Measurements from ENCODE around the gene MRPS6. TPM values are rescaled to one million over a fixed set of nuclear protein-coding genes. Genes with fewer than 3 reads are reported as not detected.

The MRPS6 gene
- total and polyA plus RNA-seq, 2 experiments from 2014 or later = 54.9 to 201 TPM

DNA sequence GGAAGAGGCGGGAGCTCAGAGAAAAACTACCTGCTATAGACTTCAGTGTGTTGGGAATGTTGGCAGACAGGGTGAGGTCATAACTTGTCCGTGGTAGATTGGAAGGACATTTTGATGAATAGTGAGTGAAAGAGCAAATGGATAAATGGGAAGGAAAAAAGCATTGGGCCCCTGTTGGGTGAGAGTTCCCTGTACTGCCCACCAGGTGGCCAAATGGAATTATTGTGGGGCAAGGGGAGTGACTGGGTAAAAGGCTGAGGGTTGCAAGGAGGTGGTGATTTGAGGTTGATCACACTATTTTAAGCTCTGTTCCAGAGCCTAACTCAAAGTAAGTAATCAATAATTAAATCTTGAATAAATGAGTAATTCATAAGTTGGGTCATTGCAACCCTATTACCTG, 60.4 kb downstream of the MRPS6 start:
- H3K9me3 ChIP-seq (ENCODE audit: low read depth) = no peaks in the 10 kb centered on the region
- H3K9me2 ChIP-seq (replicated peaks; ENCODE audit: insufficient read depth) = no peaks in the 10 kb centered on the region
- WGBS (ENCODE audit: low lambda C conversion rate, missing lambda C conversion rate) = 85% methylated on average over 2 of the region's 2 CpGs
- H3K4me3 ChIP-seq = no peak overlapping the region
- no peaks in the 10 kb centered on the region for H3K27me3 ChIP-seq
- H3K79me2 ChIP-seq = peaks cover 77% of the 10 kb centered on the region
- TF ChIP-seq, protein P1, sequence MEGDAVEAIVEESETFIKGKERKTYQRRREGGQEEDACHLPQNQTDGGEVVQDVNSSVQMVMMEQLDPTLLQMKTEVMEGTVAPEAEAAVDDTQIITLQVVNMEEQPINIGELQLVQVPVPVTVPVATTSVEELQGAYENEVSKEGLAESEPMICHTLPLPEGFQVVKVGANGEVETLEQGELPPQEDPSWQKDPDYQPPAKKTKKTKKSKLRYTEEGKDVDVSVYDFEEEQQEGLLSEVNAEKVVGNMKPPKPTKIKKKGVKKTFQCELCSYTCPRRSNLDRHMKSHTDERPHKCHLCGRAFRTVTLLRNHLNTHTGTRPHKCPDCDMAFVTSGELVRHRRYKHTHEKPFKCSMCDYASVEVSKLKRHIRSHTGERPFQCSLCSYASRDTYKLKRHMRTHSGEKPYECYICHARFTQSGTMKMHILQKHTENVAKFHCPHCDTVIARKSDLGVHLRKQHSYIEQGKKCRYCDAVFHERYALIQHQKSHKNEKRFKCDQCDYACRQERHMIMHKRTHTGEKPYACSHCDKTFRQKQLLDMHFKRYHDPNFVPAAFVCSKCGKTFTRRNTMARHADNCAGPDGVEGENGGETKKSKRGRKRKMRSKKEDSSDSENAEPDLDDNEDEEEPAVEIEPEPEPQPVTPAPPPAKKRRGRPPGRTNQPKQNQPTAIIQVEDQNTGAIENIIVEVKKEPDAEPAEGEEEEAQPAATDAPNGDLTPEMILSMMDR (IDR thresholded peaks at IDR 0.05; ENCODE audit: poor library complexity) = no peak
- no peak for TF ChIP-seq EZH2phosphoT487 (IDR thresholded peaks at IDR 0.05; ENCODE audit: low read depth, severe bottlenecking, unreplicated experiment)
- no peak overlapping the region for H3K4me2 ChIP-seq
- no peaks in the 10 kb centered on the region for H3K36me3 ChIP-seq (replicated peaks; ENCODE audit: insufficient read depth, low read depth)
- DNase-seq (ENCODE audit: low spot score) = no peak
- H3K27ac ChIP-seq = no peak overlapping the region
- H3K4me1 ChIP-seq (ENCODE audit: insufficient read depth) = peaks cover 31% of the 10 kb centered on the region
- H4K20me1 ChIP-seq (ENCODE audit: insufficient read depth, poor library complexity, severe bottlenecking) = no peaks in the 10 kb centered on the region
- H2AFZ ChIP-seq = no peak overlapping the region

DNA sequence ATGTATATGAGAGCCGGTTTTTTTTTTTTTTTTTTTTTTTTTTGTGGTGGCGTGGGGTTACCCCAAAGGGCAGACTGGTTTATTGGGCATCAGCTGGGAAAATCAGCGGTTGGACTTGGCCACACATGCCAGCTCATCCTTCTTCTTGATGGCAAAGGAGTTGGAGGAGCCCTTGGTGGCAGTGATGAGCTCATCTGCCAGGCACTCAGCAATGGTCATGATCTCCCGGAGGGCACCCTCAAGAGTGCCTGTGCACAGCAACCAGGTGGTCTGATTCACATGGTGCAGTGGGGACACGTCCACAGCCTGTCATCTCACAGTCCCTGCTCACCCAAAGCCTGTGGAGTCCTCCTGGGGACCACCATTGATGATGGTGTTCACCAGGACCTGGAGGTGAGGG, 62.0 kb downstream of the MRPS6 start:
- Histone ChIP-seq H3K27ac (no peak overlapping the region), H3K4me1 (ENCODE audit: insufficient read depth) (peaks cover 18% of the 10 kb centered on the region), H3K9me2 (replicated peaks; ENCODE audit: insufficient read depth) (no peaks in the 10 kb centered on the region), H4K20me1 (ENCODE audit: insufficient read depth, poor library complexity, severe bottlenecking) (no peaks in the 10 kb centered on the region), H3K36me3 (replicated peaks; ENCODE audit: insufficient read depth, low read depth) (no peaks in the 10 kb centered on the region), H3K4me3 (no peak overlapping the region), H3K4me2 (no peak overlapping the region), H3K27me3 (no peaks in the 10 kb centered on the region), H3K79me2 (peaks cover 88% of the 10 kb centered on the region), H2AFZ (no peak overlapping the region), H3K9me3 (ENCODE audit: low read depth) (no peaks in the 10 kb centered on the region)
- TF ChIP-seq EZH2 (IDR thresholded peaks at IDR 0.05; ENCODE audit: borderline replicate concordance) = no peak
- TF ChIP-seq, protein P1 (IDR thresholded peaks at IDR 0.05; ENCODE audit: poor library complexity) = no peak
- TF ChIP-seq EZH2phosphoT487 (IDR thresholded peaks at IDR 0.05; ENCODE audit: low read depth, severe bottlenecking, unreplicated experiment) = no peak
- WGBS (ENCODE audit: low lambda C conversion rate, missing lambda C conversion rate) = 99% methylated on average over 5 of the region's 5 CpGs
- DNase-seq (ENCODE audit: low spot score) = no peak

DNA sequence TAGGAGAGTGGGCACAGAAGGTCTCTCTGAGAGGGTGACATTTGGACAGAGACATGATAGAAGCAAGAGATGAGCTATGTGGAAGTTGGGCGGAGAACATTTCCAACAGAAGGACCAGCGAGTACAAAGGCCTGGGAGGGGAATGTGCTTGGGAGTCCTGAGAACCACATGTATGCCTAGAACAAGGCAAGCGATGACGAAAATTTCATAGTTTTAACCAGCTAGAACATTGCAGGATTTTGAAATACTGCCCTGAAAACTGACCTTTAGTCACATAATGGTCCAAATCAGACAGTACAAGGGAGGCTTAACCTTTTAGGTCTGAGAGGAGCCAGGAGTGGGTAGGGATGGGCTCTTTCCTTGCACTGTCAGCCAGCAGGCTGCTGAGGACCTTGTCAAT, 68.0 kb downstream of the MRPS6 start:
- Histone ChIP-seq H3K9me2 (replicated peaks; ENCODE audit: insufficient read depth) (no peaks in the 10 kb centered on the region), H3K9me3 (ENCODE audit: low read depth) (no peaks in the 10 kb centered on the region), H4K20me1 (ENCODE audit: insufficient read depth, poor library complexity, severe bottlenecking) (no peaks in the 10 kb centered on the region), H3K4me2 (no peak overlapping the region), H3K27ac (no peak overlapping the region), H3K4me1 (ENCODE audit: insufficient read depth) (no peaks in the 10 kb centered on the region), H3K27me3 (no peaks in the 10 kb centered on the region), H3K4me3 (no peak overlapping the region), H2AFZ (no peak overlapping the region), H3K79me2 (peaks cover 68% of the 10 kb centered on the region), H3K36me3 (replicated peaks; ENCODE audit: insufficient read depth, low read depth) (no peaks in the 10 kb centered on the region)
- no peak for DNase-seq (ENCODE audit: low spot score)
- TF ChIP-seq, protein P1 (IDR thresholded peaks at IDR 0.05; ENCODE audit: poor library complexity) = no peak
- TF ChIP-seq EZH2phosphoT487 (IDR thresholded peaks at IDR 0.05; ENCODE audit: low read depth, severe bottlenecking, unreplicated experiment) (no peak), EZH2 (IDR thresholded peaks at IDR 0.05; ENCODE audit: borderline replicate concordance) (no peak)
- 99% methylated on average over 4 of the region's 4 CpGs for WGBS (ENCODE audit: low lambda C conversion rate, missing lambda C conversion rate)

DNA sequence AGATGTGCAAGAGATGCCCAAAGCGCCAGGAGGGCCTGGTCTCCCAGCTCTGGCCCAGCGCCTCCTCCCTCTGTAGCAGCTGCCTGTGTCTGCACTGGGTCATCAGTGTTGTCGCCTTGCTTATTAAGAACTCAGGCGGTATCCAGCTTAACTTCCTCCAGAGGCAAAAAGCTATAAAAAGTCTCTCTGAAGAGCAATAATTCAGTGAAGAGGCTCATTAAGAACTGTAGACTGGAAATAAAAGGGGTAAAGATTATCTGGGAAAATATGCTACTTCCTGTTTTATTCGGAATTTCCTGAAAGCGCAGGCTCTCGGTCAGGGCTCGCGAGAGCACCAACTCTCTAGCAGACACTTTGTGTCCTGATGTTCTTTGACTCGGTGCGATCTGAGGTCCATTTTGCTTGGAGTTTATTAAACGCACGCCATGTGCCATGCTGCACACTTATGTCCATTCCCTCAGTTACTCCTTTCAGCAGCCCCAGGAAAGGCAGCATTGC, 70.4 kb downstream of the MRPS6 start:
- TF ChIP-seq EZH2phosphoT487 (IDR thresholded peaks at IDR 0.05; ENCODE audit: low read depth, severe bottlenecking, unreplicated experiment) (no peak), EZH2 (IDR thresholded peaks at IDR 0.05; ENCODE audit: borderline replicate concordance) (no peak)
- TF ChIP-seq, protein P1 (IDR thresholded peaks at IDR 0.05; ENCODE audit: poor library complexity) = no peak
- H3K9me2 ChIP-seq (replicated peaks; ENCODE audit: insufficient read depth) = no peaks in the 10 kb centered on the region
- H3K4me2 ChIP-seq = no peak overlapping the region
- no peak for DNase-seq (ENCODE audit: low spot score)
- no peaks in the 10 kb centered on the region for H4K20me1 ChIP-seq (ENCODE audit: insufficient read depth, poor library complexity, severe bottlenecking)
- peaks cover 52% of the 10 kb centered on the region for H3K79me2 ChIP-seq
- peaks cover 16% of the 10 kb centered on the region for H3K4me1 ChIP-seq (ENCODE audit: insufficient read depth)
- H3K4me3 ChIP-seq = no peak overlapping the region
- 90% methylated on average over 13 of the region's 13 CpGs for WGBS (ENCODE audit: low lambda C conversion rate, missing lambda C conversion rate)
- H3K9me3 ChIP-seq (ENCODE audit: low read depth) = no peaks in the 10 kb centered on the region
- no peaks in the 10 kb centered on the region for H3K27me3 ChIP-seq
- no peaks in the 10 kb centered on the region for H3K36me3 ChIP-seq (replicated peaks; ENCODE audit: insufficient read depth, low read depth)
- H2AFZ ChIP-seq = no peak overlapping the region
- H3K27ac ChIP-seq = no peak overlapping the region

Data from hepatocyte (in vitro differentiated cells).